GM20000 (cell line): ENCODE data around the gene MAJIN.

Experiments
- DNase-seq: peaks from one replicate; pipeline ENCODE4 v3.0.0; 2012; ENCODE audit warnings: low spot score
- TF ChIP-seq, protein P1 (sequence below): IDR thresholded peaks from 2 replicates; pipeline ENCODE4 v1.5.1; 2012; ENCODE audit warnings: mild to moderate bottlenecking, control low read depth; ENCODE audit errors: extremely low read depth, missing control alignments

The MAJIN gene

DNA sequence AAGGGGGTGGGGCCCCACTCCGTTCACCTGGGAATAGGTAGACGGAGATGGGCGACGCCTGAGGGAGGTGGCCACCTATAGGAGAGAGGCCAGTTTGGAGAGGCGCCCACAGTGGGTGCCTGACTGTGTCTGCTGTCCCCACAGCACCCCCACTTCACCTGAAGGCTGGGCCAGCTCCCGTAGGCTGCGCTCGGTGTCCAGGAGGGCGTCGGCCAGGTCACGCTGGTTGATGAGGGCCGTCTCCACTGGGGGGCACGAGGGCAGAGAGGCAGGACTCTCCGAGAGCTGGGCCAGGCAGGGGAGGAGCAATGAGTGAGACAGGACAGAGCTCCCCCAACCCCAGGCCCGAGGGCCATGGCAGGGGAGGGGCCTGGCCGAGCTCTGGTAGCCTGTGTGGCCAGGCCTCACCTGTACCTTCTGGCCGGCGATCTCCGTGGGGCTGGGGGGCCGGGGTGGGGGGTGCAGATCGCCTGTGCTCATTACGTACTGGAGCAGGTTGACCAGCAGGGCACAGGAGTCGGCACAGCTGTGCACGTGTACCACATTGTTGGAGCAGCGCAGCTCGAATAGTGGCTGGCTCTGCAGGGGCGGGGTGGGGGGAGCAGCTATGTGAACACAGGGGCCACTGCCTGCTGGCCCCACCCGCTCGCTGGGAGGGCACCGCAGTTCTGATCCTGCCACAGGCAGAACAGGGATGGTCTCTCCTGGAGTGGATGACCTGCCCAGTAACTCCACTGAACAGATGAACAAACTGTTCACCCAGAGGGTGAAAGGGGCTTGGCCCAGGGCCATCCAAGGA, 69.6 kb downstream of the MAJIN start:
- DNase-seq, result no peak
- TF ChIP-seq, protein P1, sequence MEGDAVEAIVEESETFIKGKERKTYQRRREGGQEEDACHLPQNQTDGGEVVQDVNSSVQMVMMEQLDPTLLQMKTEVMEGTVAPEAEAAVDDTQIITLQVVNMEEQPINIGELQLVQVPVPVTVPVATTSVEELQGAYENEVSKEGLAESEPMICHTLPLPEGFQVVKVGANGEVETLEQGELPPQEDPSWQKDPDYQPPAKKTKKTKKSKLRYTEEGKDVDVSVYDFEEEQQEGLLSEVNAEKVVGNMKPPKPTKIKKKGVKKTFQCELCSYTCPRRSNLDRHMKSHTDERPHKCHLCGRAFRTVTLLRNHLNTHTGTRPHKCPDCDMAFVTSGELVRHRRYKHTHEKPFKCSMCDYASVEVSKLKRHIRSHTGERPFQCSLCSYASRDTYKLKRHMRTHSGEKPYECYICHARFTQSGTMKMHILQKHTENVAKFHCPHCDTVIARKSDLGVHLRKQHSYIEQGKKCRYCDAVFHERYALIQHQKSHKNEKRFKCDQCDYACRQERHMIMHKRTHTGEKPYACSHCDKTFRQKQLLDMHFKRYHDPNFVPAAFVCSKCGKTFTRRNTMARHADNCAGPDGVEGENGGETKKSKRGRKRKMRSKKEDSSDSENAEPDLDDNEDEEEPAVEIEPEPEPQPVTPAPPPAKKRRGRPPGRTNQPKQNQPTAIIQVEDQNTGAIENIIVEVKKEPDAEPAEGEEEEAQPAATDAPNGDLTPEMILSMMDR, result no peak

DNA sequence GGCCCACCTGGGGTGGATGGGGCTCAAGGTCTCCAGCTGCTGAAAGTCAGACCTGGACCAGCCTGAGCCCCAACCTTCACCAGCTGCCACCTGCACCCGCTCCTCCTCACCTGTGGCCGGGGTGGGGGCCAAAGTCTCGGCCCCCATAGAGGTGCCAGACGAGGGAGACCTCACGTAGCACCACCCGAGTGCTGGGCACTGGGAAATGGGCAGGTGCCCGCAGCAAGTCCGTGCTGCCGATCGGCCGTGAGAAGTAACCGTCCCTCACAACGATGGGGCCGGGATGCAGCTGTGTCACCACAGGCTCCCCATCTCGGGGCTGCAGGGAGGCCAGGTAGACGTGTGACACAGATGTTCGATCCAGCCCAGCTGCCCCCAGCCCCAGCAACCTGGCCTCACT, 71.1 kb downstream of the MAJIN start:
- TF ChIP-seq, protein P1, result no peak
- DNase-seq, result no peak

DNA sequence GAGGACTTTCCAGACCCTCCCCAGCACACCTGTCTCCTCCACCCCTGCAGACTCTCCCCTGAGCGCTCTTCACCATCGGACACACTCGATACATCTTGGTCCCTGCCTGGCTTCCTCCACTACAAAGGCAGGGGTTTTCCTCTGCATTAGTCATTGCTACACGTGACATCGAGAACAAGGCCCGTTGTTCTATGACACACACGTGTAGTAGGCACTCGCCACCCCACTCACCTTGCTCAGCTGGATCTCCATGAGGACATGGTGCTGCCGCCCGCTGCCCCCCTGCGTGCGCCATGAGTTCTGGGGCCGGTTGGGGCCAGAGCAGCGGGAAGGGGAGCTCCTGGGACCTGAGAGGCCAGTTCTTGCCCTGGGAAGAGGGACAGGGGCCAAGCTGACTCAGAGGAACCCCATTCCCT, 71.6 kb downstream of the MAJIN start:
- TF ChIP-seq, protein P1, result no peak
- peak; percentile 80 for DNase-seq

DNA sequence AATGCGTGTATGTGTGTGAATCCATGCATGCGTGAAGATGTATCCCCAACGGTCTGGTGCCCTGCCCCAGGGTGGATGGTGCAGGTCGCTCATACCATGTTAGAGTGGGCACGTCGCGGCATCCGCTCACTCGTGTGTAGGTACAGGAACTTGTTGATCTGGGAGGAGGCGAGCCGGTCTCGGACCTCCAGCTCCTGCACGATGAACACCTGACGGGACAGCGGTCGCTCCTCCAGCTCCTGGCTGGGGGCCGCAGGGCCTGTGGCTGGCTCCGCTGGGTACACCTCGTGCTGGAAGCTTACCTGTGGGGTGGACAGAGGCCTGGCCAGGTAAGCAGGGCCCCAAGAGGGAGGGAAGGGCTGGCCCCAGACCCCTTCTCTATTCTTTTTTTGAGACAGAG, 73.4 kb downstream of the MAJIN start:
- TF ChIP-seq, protein P1, result no peak
- no peak for DNase-seq

DNA sequence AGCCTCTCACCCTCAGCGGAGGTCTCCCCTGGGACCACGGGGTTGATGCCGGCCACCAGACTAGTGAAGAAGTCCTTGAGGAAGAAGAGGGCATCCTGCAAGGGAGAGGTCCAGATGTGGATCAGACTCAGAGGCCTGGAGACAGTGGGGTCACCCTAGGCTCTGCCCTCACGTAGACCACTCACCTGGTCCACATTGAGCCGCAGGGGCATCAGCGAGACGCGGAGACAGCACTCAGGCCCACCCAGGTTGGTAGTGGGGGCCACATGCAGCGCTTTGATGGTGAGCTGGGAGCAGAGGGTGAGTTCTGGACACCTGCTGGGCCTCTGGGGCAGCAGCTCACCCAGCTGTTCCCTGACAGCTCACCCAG, 73.8 kb downstream of the MAJIN start:
- TF ChIP-seq, protein P1, result no peak
- DNase-seq, result no peak

DNA sequence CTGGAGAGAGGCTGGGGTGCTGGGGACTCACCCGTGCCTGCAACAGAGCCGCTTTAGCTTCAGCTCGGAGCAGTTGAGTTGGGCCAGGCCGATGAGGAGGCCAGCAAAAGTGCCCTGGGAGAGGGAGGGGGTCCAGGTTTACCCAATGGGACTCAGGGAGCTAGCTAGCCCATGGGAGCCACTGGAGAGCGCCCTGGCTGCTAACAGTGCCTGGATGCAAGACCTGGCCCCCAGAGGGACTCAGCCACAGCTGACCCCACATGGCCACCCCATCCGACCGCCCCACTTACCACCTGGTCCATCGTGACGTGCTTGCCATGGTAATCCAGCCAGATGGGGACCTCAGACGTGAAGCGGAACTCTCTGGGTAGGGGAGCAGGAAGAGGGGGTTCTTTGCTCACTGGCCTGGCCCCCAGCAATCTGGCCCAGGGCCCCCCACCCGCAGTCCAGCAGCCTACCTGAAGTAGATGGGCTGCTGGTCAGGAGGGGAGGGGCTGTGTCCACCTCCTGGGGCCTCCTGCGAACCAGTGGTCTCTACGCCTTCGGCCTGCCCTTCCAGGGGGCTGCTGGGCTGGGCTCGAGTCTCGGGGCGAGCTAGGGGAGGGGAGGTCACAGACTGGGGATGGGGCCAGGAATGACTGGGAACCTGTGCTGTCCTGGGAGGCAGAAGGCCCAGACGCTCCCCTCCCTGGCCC, 74.4 kb downstream of the MAJIN start:
- DNase-seq, result no peak
- TF ChIP-seq, protein P1, result no peak

DNA sequence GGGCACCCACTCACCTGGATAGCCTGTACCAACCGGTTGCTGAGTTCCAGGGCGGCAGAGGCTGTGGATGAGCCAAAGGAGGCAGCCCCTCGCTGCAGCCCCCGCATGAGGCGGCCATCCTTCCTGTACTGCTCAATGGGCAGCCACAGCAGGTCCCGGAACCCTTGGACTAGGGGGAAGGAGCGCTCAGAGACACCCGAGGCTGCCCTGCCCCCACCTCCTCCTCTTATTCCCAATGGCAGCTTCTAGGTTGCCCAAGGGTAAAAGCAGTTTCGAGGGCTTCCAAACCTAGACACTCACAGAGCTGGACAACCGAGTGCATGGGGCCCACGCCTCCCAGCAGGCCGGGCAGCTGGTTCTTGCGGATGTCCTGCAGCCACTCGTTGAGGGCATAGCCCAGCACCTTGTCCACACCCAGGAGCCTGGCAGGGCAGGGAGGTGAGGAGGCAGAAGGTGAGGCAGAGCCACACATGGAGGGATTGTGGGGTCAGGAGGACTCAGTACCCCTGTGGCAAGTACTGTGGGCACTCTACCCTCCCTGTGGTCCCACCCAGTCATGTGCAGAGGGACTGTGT, 75.4 kb downstream of the MAJIN start:
- TF ChIP-seq, protein P1, result no peak
- DNase-seq, result no peak
